ENCODE measurements around the gene CRYGS. TPM values are rescaled to one million over a fixed set of nuclear protein-coding genes. Genes with fewer than 3 reads are reported as not detected.
A peak's percentile ranks its signal among the peaks of the same experiment; 100 is the strongest.
"Not testable (repeated sequence)": the region's sequence is repeated elsewhere in the genome, so short reads cannot be mapped to it uniquely, and the experiment has no call there.

The CRYGS gene
- total RNA-seq, result 2.6 TPM

GRCh38 chr3:186544281-186544680 lies at the start of gene CRYGS:
CRYGS (minus strand) TSS chr3:186544380; CDS start chr3:186544326, 54 bp downstream.
- DNase-seq (ENCODE audit: low spot score), result no peak
- no peak for ATAC-seq

DNA sequence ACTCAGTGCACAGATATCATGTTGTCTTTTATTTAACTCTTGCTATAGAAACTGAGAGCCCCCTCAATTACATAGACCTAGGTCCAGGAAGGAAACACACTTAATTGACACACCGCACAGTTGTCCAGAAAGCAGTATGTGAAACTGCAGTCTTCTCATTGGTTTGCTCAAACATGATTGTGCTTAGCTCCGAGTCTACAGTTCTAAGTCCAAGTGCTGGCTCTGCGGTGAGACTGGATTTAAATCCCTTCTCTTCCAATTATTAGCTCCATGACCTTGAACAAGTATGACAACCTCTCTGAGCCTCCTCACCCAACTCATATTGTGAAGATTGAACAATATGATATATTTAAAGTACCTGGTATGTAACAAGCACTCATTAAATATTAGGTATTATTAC lies 49.7 kb upstream of the CRYGS start:
- peak; percentile 49 for ATAC-seq
- no peak for DNase-seq (ENCODE audit: low spot score)

DNA sequence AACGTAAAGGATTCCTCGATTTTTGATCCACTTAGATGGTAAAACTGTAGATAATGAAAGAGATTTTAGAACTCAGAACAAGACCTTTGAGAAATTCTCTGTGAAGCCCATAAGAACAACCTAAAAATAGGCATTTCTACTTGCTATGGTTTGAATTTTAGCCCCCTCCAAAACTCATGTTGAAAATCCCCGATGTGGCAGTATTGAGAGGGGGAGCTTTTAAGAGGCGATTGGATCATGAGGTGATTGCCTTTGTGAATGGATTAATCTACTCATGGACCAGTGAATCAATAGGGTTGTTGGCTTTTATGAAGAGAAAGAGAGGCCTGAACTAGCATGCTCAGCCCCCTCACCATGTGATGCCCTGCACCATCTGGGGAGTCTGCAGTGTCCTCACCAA lies 48.5 kb upstream of the CRYGS start:
- DNase-seq (ENCODE audit: low spot score) (no peak), ATAC-seq (no peak)

GRCh38 chr3:186590580-186591295 lies 46.6 kb upstream of the CRYGS start:
- no peak for DNase-seq (ENCODE audit: low spot score)
- no peak for ATAC-seq

DNA sequence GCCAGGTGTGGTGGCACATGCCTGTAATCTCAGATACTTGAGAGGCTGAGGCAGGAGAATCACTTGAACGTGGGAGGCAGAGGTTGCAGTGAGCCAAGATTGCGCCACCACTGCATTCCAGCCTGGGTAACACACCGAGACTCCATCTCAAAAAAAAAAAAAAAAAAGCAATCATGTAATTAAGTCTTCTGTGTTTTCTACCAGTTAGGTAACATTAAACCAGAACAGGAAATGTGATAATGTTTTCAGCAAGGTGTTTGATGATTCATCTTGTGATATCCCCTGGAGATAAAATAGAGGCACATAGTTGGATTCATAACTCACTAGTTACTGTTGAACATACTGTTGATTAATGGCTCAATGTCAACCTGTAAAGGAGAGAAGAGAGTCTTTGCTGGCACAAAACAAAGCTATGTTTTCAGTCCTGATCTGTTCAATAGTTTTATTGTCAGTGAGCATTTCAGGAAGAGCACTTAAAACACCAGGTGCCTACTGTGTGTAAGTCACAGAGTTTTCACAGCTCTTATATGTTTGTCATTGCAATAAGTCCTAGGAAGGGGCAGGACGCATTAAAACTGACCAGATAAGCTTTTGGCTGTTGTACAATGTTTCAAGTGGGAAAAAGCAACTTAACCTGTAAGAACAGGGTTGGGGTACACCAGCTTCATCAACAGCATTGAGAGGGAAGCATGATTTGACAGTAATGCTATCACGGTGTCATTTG lies 45.8 kb upstream of the CRYGS start:
- no peak for DNase-seq (ENCODE audit: low spot score)
- peak; percentile 16 for ATAC-seq

DNA sequence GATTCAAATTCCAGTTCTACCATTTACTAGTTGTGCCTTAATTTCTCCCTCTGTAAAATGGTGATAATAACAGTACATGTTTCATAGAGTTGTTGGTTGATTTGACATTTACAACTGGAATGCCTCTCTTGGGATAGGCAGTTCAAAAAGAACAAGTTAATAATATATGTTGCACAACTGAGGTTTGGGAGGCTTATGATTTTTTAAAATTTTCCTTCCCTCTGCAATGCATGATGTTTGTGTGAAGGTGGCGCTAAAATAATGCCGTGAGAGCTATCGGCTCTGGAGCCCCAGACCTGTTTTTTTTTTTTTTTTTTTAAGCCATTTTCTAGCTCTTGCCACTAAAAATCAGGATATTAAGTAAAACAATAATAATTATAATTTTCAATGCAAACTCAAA lies 44.9 kb upstream of the CRYGS start:
- ATAC-seq, result peak; percentile 74
- DNase-seq (ENCODE audit: low spot score), result no peak

- ATAC-seq (peak; percentile 18), DNase-seq (ENCODE audit: low spot score) (no peak)
Measured at GRCh38 chr3:186588632-186589031, 44.5 kb upstream of the CRYGS start.

DNA sequence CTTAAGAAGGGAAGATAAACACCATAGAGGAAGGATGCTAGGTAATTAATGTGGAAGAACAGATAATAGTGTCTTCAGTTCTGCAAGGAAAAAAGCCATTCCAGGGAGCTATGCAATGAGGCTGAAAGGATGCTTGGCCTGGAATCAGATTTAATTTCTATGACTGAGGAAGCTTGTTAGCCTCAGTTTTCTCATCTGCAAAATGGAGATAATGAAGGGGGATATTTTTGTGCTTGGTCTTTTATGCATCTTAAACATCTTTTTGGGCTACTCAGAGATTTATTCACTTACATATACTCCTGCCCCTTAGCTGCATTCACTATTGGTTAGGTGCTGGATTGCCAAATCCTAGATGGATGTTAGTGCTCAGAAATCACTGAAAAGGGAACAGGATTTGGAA lies 43.0 kb upstream of the CRYGS start:
- no peak for DNase-seq (ENCODE audit: low spot score)
- ATAC-seq, result no peak

DNA sequence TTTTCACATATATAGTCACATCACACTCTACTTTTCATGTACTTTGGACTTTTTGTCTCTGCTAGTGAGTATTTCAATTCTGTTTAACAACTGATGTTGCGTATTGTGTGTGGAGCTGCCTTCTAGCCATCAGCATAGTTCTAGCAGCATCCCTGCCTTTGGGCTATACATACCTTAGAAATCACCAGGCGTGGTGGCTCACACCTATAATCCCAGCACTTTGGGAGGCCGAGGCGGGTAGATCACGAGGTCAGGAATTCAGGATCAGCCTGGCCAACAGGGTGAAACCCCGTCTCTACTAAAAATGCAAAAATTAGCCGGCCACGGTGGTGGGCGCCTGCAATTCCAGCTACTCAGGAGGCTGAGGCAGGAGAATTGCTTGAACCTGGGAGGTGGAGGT lies 42.1 kb upstream of the CRYGS start:
- not testable (repeated sequence) for DNase-seq (ENCODE audit: low spot score); ATAC-seq

- DNase-seq (ENCODE audit: low spot score) (no peak), ATAC-seq (no peak)
Measured at GRCh38 chr3:186583831-186584230, 39.7 kb upstream of the CRYGS start.

GRCh38 chr3:186582541-186582940 lies 38.4 kb upstream of the CRYGS start:
- DNase-seq (ENCODE audit: low spot score) (no peak), ATAC-seq (no peak)

DNA sequence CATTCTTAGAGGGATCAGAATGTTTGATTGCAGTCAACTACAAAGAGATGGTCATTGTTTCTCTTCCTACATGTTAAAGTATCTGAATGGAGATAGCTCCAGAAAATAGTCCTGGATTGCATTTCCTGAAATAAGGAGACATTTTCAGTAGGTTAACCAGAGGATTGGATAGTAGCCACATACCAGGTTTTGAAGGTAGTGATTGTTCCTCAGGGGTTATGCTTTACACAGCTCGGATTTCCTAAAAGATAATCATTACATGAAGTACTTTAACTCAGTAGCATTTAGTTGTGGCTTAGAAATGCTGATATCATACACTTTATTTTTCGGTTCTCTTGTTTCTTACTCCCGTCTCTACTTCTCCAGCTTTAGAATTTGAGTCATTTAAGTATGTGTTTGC lies 36.6 kb upstream of the CRYGS start:
- ATAC-seq, result no peak
- DNase-seq (ENCODE audit: low spot score), result no peak

DNA sequence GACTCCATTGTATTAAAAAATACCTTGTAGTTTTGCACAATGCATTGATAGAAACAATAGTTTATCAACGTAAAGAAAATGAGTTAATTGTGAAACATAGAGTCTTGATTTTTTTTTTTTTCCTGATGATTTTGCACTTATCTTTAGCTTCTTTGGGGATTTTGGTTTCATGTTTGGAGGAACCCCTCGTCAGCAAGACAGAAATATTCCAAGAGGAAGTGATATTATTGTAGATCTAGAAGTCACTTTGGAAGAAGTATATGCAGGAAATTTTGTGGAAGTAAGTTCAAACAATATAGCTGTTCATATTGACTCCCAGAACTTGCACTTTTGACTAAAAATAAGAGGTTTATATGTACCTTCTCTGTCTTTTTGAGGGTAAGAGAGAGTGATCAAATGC lies 33.3 kb upstream of the CRYGS start:
- ATAC-seq (no peak), DNase-seq (ENCODE audit: low spot score) (no peak)

- ATAC-seq (no peak), DNase-seq (ENCODE audit: low spot score) (no peak)
Measured at GRCh38 chr3:186571644-186572013, 27.4 kb upstream of the CRYGS start.

DNA sequence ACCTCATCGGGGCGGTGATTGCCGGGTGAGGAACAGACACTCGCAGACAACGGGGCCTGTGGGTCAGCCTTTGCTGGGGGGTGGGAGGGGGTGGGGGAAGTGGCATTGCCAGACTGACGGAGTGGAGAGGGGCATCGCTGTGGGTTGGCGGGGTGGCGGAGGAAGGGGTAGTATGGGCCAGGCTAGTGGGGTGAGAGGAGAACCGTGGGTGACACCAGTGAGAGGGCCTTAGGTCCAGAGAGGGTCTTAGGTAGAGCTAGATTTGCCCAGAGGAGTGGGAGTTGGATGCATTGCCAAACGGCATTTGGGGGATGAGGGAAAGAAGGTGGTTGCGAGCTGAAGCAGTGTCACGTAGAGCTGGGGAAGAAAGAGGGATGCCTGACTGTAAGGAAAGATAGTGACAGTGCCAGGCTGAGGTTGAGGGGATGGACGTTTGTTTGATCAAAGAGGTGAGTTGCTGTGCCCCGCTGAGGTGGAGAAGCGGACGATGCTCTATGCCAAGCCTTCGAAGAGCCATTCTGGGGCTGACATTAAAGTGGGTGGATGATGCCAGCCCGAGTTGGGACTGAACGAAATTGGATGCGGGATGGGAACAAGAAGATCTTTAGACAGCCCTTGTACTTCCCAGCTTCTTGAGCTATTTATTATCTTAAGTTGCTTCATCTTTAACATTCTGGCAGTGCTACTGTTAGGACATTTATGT lies 26.9 kb upstream of the CRYGS start:
- no peak for ATAC-seq
- DNase-seq (ENCODE audit: low spot score), result no peak

GRCh38 chr3:186570096-186570940 lies 26.1 kb upstream of the CRYGS start, which contains the start of gene DNAJB11:
DNAJB11 (plus strand) TSS chr3:186570720; CDS start chr3:186570898, 178 bp downstream.
- peak; percentile 100 for DNase-seq (ENCODE audit: low spot score)
- peak; percentile 81 for ATAC-seq

DNA sequence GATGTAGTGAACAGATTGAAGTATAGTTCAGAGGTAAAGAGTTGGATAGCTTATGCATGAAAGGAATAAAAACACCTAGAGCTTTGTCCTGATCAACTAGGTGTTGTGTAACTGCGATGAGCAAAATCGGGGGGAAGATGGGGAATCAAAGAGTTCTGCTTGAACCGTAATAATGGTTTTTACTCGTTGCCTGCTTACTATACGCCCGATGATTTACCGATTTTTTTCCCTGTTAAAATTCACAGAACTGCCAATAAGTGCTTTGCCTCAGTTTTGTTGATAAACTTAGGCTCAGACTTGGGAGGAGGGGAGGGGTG lies 25.6 kb upstream of the CRYGS start:
- DNase-seq (ENCODE audit: low spot score) (no peak), ATAC-seq (no peak)

DNA sequence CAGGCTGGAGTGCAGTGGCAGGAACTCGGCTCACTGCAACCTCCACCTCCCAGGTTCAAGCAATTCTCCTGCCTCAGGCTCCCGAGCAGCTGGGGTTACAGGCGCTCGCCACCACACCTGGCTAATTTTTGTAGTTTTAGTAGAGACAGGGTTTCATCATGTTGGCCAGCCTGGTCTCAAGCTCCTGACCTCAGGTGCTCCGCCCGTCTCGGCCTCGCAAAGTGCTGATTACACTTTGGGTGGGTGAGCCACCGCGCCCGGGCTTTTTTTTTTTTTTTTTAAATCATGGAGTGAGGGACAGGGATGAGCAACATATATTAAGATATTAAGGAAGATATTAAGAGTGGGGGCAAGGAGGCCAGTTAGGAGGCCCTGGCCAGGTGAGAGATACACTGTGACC lies 25.2 kb upstream of the CRYGS start:
- not testable (repeated sequence) for ATAC-seq; DNase-seq (ENCODE audit: low spot score)

DNA sequence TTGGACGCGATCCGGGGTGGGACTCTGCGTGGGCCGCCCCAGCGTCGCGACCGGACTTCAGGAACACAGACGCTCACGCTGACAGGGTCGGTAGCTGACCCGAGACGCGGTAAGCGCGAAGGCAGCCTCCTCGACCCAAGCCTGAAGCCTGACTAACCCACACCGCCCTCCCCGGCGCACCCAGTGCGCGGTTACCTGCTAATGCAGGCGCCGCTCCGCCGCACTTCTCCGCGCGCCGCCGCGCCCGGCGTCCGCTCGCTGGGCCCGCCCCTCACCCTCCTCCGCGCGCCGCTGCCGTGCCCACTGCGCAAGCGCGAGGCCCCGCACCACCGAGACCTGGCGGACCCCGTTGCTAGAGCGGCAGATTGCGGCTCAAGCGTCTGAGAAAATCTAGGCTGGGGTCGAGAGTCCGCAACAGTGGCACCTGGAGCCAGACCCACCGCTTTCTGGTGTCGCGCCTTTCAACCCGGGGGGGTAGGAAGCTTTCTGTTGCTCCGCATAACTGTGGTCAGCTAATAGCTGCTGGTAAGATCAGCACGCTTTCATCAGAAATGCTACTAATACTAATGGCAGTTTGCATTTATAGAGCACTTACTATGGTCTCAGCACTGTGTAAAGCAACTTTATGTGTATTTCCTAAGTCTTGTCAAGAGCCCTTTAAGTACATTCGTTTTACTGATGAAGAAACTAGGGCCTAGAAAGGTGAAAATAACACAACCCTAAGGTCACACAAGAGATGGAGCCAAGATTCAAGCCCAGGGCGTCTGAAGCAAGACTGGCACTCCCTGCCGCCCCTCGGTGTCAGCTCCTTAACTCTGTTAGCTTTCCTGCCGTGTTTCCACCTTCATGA lies 23.1 kb upstream of the CRYGS start, which contains the start of gene TBCCD1:
Gene TBCCD1, minus strand, starts transcription at position 268 of the 850 bp plus-strand sequence. CDS start 3,010 bp downstream, outside the sequence.
- peak; percentile 82 for ATAC-seq
- DNase-seq (ENCODE audit: low spot score), result peak; percentile 97

GRCh38 chr3:186566772-186567071 lies 22.5 kb upstream of the CRYGS start:
- peak; percentile 32 for ATAC-seq

More at GRCh38 chr3:186566772-186567071, 22.5 kb upstream of the CRYGS start:
- no peak for DNase-seq (ENCODE audit: low spot score)
